HL-60 (cell line): ENCODE measurements around the gene CRLF1.
"Not testable (repeated sequence)": the region's sequence is repeated elsewhere in the genome, so short reads cannot be mapped to it uniquely, and the experiment has no call there.

Experiments used
- CTCF ChIP-seq: IDR thresholded peaks from one replicate; pipeline ENCODE4 v1.5.1; 2011; ENCODE audit warnings: low read length, control low read depth, inconsistent platforms; ENCODE audit not compliant: insufficient read depth
- POLR2AphosphoS5 ChIP-seq: IDR thresholded peaks from 2 replicates; pipeline ENCODE4 v1.6.1; 2012; ENCODE audit warnings: low read depth
- REST ChIP-seq: IDR thresholded peaks from 2 replicates; pipeline ENCODE4 v1.6.1; 2012; ENCODE audit warnings: low read depth; ENCODE audit not compliant: insufficient replicate concordance

- TF ChIP-seq POLR2AphosphoS5, CTCF, REST: not testable (repeated sequence)
These were observed 13.9 kb downstream of the CRLF1 start for GRCh38 chr19:18592732-18593131.
